Measurements from ENCODE around the gene KRTAP9-2.

DNA sequence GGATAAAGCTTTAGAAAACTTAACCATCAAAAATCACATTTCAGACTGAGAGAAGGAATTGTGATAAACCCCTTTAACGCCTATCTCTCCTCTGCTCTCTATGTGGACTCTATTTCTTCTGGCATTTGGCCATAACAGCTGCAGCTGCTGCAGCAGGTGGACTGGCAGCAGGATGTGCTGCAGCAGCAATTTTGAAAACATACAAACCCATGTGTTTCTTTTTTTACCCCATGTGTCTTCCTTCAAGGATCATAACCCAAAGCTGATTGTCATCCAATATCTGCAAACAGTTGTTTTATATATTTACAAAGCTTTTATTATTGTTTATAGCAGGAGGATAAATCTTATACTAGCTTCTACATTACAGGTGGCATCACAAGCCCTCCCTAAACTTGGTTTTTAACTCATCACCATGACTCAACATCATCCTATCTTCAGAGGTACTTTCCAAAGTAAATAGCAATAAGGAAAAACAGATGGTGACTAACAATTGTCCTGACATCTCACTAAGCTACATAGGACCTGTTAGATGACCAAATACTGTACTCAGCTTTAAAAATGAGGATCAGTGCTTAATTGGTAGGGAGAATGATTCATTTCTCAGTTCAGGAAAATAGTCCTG, 14.5 kb upstream of the KRTAP9-2 start:
- TF ChIP-seq ARNTL (CRISPR knock-in tag; IDR thresholded peaks at IDR 0.05; ENCODE audit: borderline replicate concordance, low read depth) (no peak), ZC3H10 (CRISPR knock-in tag; IDR thresholded peaks at IDR 0.05) (no peak), PATZ1 (CRISPR knock-in tag; IDR thresholded peaks at IDR 0.05; ENCODE audit: borderline replicate concordance) (no peak), ZNF565 (CRISPR knock-in tag; conservative IDR thresholded peaks at IDR 0.05; ENCODE audit: low read depth) (no peak), ZNF70 (CRISPR knock-in tag; IDR thresholded peaks at IDR 0.05) (no peak), PPARA (CRISPR knock-in tag; IDR thresholded peaks at IDR 0.05; ENCODE audit: borderline replicate concordance) (no peak)
- TF ChIP-seq, protein P1, sequence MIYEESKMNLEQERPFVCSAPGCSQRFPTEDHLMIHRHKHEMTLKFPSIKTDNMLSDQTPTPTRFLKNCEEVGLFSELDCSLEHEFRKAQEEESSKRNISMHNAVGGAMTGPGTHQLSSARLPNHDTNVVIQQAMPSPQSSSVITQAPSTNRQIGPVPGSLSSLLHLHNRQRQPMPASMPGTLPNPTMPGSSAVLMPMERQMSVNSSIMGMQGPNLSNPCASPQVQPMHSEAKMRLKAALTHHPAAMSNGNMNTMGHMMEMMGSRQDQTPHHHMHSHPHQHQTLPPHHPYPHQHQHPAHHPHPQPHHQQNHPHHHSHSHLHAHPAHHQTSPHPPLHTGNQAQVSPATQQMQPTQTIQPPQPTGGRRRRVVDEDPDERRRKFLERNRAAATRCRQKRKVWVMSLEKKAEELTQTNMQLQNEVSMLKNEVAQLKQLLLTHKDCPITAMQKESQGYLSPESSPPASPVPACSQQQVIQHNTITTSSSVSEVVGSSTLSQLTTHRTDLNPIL (CRISPR knock-in tag; IDR thresholded peaks at IDR 0.05; ENCODE audit: low read depth) = no peak
- TF ChIP-seq, protein P2, sequence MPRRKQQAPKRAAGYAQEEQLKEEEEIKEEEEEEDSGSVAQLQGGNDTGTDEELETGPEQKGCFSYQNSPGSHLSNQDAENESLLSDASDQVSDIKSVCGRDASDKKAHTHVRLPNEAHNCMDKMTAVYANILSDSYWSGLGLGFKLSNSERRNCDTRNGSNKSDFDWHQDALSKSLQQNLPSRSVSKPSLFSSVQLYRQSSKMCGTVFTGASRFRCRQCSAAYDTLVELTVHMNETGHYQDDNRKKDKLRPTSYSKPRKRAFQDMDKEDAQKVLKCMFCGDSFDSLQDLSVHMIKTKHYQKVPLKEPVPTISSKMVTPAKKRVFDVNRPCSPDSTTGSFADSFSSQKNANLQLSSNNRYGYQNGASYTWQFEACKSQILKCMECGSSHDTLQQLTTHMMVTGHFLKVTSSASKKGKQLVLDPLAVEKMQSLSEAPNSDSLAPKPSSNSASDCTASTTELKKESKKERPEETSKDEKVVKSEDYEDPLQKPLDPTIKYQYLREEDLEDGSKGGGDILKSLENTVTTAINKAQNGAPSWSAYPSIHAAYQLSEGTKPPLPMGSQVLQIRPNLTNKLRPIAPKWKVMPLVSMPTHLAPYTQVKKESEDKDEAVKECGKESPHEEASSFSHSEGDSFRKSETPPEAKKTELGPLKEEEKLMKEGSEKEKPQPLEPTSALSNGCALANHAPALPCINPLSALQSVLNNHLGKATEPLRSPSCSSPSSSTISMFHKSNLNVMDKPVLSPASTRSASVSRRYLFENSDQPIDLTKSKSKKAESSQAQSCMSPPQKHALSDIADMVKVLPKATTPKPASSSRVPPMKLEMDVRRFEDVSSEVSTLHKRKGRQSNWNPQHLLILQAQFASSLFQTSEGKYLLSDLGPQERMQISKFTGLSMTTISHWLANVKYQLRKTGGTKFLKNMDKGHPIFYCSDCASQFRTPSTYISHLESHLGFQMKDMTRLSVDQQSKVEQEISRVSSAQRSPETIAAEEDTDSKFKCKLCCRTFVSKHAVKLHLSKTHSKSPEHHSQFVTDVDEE (CRISPR knock-in tag; IDR thresholded peaks at IDR 0.05) = no peak

All from SK-N-SH treated with all-trans-retinoic acid at 6 μM for 48 hours (cell line).